B cell (primary cell): ENCODE data around the gene GCKR. TPM values are rescaled to one million over a fixed set of nuclear protein-coding genes. Genes with fewer than 3 reads are reported as not detected.

Source experiments
- ATAC-seq: fragments of 200-7000 bp; cut with Tn5 transposase; one replicate; pipeline ENCODE4 v1.10.0; 2021; ENCODE audit warnings: low read depth, mild to moderate bottlenecking, moderate number of reproducible peaks, moderate library complexity
- CTCF ChIA-PET: fragments of 350-600 bp; sonication (Branson Sonifier 250); formaldehyde crosslinking; loops from one replicate; lab custom pipeline; 2021; ENCODE audit warnings: antibody characterized with exemption, inconsistent platforms; lab: Charles Lee
- POLR2A ChIA-PET: fragments of 350-600 bp; sonication (Branson Sonifier 250); formaldehyde crosslinking; loops from one replicate; lab custom pipeline; 2021; ENCODE audit warnings: antibody characterized with exemption; lab: Charles Lee
- DNase-seq: peaks from one replicate; pipeline ENCODE4 v3.0.0; 2013
- H2AFZ ChIP-seq: 2 replicates; pipeline ENCODE4 v1.6.1; 2012; ENCODE audit warnings: mild to moderate bottlenecking, low read depth, low read length; ENCODE audit not compliant: insufficient read depth, poor library complexity, severe bottlenecking
- H3K27ac ChIP-seq, 2 donors: 1 replicate in 1 of 2; 2 replicates in 1 of 2; pipeline ENCODE4 v1.5.1; 2012 to 2013; ENCODE audit warnings: low read length in 2 of 2, mild to moderate bottlenecking in 2 of 2, moderate library complexity in 1 of 2
- H3K27me3 ChIP-seq, 4 experiments: fragments of 200-600 bp in 1 of 4; sonication (generic) in 1 of 4; replicated peaks in 1 of 4; 1 replicate in 2 of 4; 2 replicates in 2 of 4; pipeline versions ENCODE4 v1.6.1 to v1.7.0; 2013 to 2016; ENCODE audit warnings: low read length in 3 of 4, mild to moderate bottlenecking in 2 of 4, mixed read lengths in 1 of 4, moderate library complexity in 1 of 4; ENCODE audit not compliant: insufficient read depth in 4 of 4, control insufficient read depth in 3 of 4; ENCODE audit errors: control extremely low read depth in 1 of 4
- H3K36me3 ChIP-seq, 2 experiments: replicated peaks in 1 of 2; 1 replicate in 1 of 2; 2 replicates in 1 of 2; pipeline versions ENCODE4 v1.6.1 to v1.7.1; 2013; ENCODE audit warnings: low read length in 1 of 2; ENCODE audit not compliant: insufficient read depth in 2 of 2, control insufficient read depth in 1 of 2; ENCODE audit errors: control extremely low read depth in 1 of 2, extremely low read depth in 1 of 2
- H3K4me1 ChIP-seq, 2 donors: fragments of 200-600 bp in 1 of 2; sonication (generic) in 1 of 2; 1 replicate in 1 of 2; 2 replicates in 1 of 2; pipeline versions ENCODE4 v1.5.1 to v1.6.1; 2013 to 2017; ENCODE audit warnings: low read length in 2 of 2; ENCODE audit not compliant: control insufficient read depth in 2 of 2, insufficient read depth in 2 of 2
- H3K4me2 ChIP-seq: replicated peaks from 2 replicates; pipeline ENCODE3; 2012; ENCODE audit warnings: mild to moderate bottlenecking, low read depth, low read length; ENCODE audit not compliant: poor library complexity, severe bottlenecking
- H3K4me3 ChIP-seq, 5 experiments: fragments of 200-600 bp in 1 of 5; sonication (generic) in 1 of 5; 1 replicate in 3 of 5; 2 replicates in 2 of 5; pipeline versions ENCODE4 v1.5.1 to v1.7.0; 2011 to 2016; ENCODE audit warnings: low read length in 4 of 5, mild to moderate bottlenecking in 4 of 5, low read depth in 2 of 5, control low read depth in 1 of 5, moderate library complexity in 1 of 5; ENCODE audit not compliant: insufficient read depth in 1 of 5; ENCODE audit errors: control extremely low read depth in 1 of 5, extremely low read depth in 1 of 5
- H3K79me2 ChIP-seq: fragments of 200-600 bp; sonication (generic); one replicate; pipeline ENCODE4 v1.6.0; 2016; ENCODE audit warnings: low read length; ENCODE audit not compliant: control insufficient read depth, insufficient read depth
- H3K9ac ChIP-seq: fragments of 200-600 bp; sonication (generic); 2 replicates; pipeline ENCODE4 v1.6.1; 2017; ENCODE audit warnings: mild to moderate bottlenecking, low read length, moderate library complexity
- H3K9me3 ChIP-seq, 3 donors: one replicate each; pipeline versions ENCODE4 v1.6.1 to v1.7.1; 2013; ENCODE audit warnings: low read length in 2 of 3; ENCODE audit not compliant: control insufficient read depth in 2 of 3, insufficient read depth in 1 of 3; ENCODE audit errors: control extremely low read depth in 1 of 3
- H4K20me1 ChIP-seq: 2 replicates; pipeline ENCODE4 v1.6.0; 2012; ENCODE audit warnings: mild to moderate bottlenecking, low read length; ENCODE audit not compliant: insufficient read depth, control insufficient read depth, poor library complexity, severe bottlenecking
- H3K27ac Mint-ChIP-seq: one replicate; pipeline ENCODE4 v1.8.0; 2021; ENCODE audit warnings: mixed read lengths
- H3K27me3 Mint-ChIP-seq: one replicate; pipeline ENCODE4 v1.8.0; 2021; ENCODE audit warnings: mixed read lengths
- H3K4me1 Mint-ChIP-seq: one replicate; pipeline ENCODE4 v1.8.0; 2021; ENCODE audit warnings: mixed read lengths
- H3K4me3 Mint-ChIP-seq: one replicate; pipeline ENCODE4 v1.8.0; 2021; ENCODE audit warnings: mixed read lengths
- H3K9me3 Mint-ChIP-seq: one replicate; pipeline ENCODE4 v1.8.0; 2022; ENCODE audit warnings: mixed read lengths; ENCODE audit not compliant: insufficient read depth
- EZH2 ChIP-seq: IDR thresholded peaks from 2 replicates; pipeline ENCODE4 v1.6.1; 2012; ENCODE audit warnings: borderline replicate concordance, low read depth, mild to moderate bottlenecking, moderate library complexity, low read length; ENCODE audit not compliant: insufficient read depth, poor library complexity, severe bottlenecking
- WGBS: methylation state at CpG from one replicate; pipeline ENCODE4 v1.1.5; 2013; ENCODE audit warnings: missing lambda C conversion rate; ENCODE audit not compliant: insufficient coverage; 5-methylcytosine and 5-hydroxymethylcytosine counted together
- intact Hi-C: fragments of 100-400 bp; cut with micrococcal nuclease; formaldehyde crosslinking; loops from one replicate; pipeline ENCODE4 v1.10.0; 2022
- polyA plus RNA-seq: library from polyadenylated mRNA; depleted of rRNA; stranded (reverse); fragments of >200 nt; gene quantifications from 2 replicates; pipeline ENCODE4 v1.2.3, GENCODE V29; 2012
- total RNA-seq, 2 donors: library from RNA; stranded (reverse); fragments of 120-200 nt in 1 of 2; gene quantifications; 1 replicate in 1 of 2; 2 replicates in 1 of 2; pipeline versions ENCODE4 v1.2.3 to v1.2.4, GENCODE V29; 2013 to 2022
- TF ChIP-seq, protein P1 (sequence below): fragments of 200-600 bp; IDR thresholded peaks from one replicate; pipeline ENCODE4 v1.8.0; 2022; ENCODE audit warnings: antibody characterized with exemption, mild to moderate bottlenecking

Gene GCKR
- total and polyA plus RNA-seq, 2 donors (not counting 1 experiment from before 2014, with no cell fraction given), result not detected

DNA sequence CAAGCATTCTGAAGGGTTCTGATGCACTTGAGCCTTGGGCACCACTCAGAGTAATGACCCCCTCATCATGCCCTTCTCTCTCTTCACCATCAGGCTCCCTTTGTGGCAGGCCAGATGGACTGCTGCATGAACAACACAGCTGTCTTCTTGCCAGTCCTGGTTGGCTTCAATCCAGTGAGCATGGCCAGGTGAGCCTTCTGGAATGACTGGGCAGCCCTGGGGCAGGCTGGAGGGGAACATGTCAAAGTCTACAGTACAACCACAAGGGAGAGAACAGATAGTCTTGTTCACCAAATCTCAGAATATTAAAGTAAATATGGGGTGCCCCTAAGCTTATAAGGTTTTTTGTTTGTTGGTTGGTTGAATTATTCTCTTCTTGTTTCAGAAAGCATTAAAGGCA, 4.4 kb downstream of the GCKR start:
- CTCF ChIA-PET, result no interaction called here
- H3K4me1 ChIP-seq, result no peaks in the 10 kb centered on the region
- H3K4me3 Mint-ChIP-seq, result no peak overlapping the region
- no peak overlapping the region for H3K4me3 ChIP-seq
- H3K27ac ChIP-seq, result no peak overlapping the region
- peaks cover 0 to 29% (median 20%) of the 10 kb centered on the region in 4 experiments for H3K27me3 ChIP-seq
- no peaks in the 10 kb centered on the region for H3K9me3 Mint-ChIP-seq
- DNase-seq, result no peak
- H3K9me3 ChIP-seq, result no peaks in the 10 kb centered on the region
- no peaks in the 10 kb centered on the region for H3K36me3 ChIP-seq
- H3K9ac ChIP-seq, result no peak overlapping the region
- no peak overlapping the region for H2AFZ ChIP-seq
- H3K27me3 Mint-ChIP-seq, result peaks cover 43% of the 10 kb centered on the region
- H4K20me1 ChIP-seq, result no peaks in the 10 kb centered on the region
- POLR2A ChIA-PET, result no interaction called here
- H3K4me2 ChIP-seq, result no peak overlapping the region
- intact Hi-C loops, result no loop called here
- no peaks in the 10 kb centered on the region for H3K79me2 ChIP-seq
- TF ChIP-seq, protein P1, sequence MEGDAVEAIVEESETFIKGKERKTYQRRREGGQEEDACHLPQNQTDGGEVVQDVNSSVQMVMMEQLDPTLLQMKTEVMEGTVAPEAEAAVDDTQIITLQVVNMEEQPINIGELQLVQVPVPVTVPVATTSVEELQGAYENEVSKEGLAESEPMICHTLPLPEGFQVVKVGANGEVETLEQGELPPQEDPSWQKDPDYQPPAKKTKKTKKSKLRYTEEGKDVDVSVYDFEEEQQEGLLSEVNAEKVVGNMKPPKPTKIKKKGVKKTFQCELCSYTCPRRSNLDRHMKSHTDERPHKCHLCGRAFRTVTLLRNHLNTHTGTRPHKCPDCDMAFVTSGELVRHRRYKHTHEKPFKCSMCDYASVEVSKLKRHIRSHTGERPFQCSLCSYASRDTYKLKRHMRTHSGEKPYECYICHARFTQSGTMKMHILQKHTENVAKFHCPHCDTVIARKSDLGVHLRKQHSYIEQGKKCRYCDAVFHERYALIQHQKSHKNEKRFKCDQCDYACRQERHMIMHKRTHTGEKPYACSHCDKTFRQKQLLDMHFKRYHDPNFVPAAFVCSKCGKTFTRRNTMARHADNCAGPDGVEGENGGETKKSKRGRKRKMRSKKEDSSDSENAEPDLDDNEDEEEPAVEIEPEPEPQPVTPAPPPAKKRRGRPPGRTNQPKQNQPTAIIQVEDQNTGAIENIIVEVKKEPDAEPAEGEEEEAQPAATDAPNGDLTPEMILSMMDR, result no peak
- no peak for TF ChIP-seq EZH2
- no peaks in the 10 kb centered on the region for H3K4me1 Mint-ChIP-seq
- no peak overlapping the region for H3K27ac Mint-ChIP-seq
- ATAC-seq, result no peak

DNA sequence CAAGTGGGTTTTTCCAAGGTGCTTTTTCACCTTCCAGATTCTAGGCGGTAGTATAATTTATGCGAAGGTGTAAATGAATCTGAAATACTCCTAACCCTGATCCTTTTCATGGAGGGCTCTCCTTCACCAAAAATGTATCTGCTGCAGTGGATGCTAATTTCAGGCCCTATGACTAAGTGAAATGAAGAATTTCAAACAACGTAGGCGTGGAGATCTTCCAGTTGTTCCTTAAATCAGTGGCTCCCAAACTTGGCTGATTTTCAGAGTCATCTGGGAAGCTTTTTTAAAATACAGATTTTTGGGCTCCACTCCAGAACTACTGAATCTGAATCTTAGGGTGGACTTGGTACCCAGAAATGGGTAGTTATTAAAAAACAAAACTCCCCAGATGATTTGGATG, 5.5 kb downstream of the GCKR start:
- CTCF ChIA-PET, result no interaction called here
- 89% methylated on average over 2 of the region's 4 CpGs for WGBS

More for the DNA sequence above, 5.5 kb downstream of the GCKR start:
- Mint-ChIP-seq H3K9me3 (no peaks in the 10 kb centered on the region), H3K27ac (no peak overlapping the region), H3K4me1 (no peaks in the 10 kb centered on the region), H3K27me3 (peaks cover 39% of the 10 kb centered on the region), H3K4me3 (no peak overlapping the region)
- no peak overlapping the region for H3K4me2 ChIP-seq
- H3K27me3 ChIP-seq, result peaks cover 0 to 18% (median 10%) of the 10 kb centered on the region in 4 experiments
- DNase-seq (no peak), ATAC-seq (no peak)
- no peak overlapping the region for H3K4me3 ChIP-seq
- no peak overlapping the region for H3K27ac ChIP-seq
- H3K36me3 ChIP-seq, result no peaks in the 10 kb centered on the region
- H3K9me3 ChIP-seq, result no peaks in the 10 kb centered on the region
- no peak overlapping the region for H2AFZ ChIP-seq
- POLR2A ChIA-PET, result no interaction called here
- no peaks in the 10 kb centered on the region for H3K79me2 ChIP-seq
- TF ChIP-seq, protein P1, result no peak
- TF ChIP-seq EZH2, result no peak
- no peaks in the 10 kb centered on the region for H4K20me1 ChIP-seq
- no peaks in the 10 kb centered on the region for H3K4me1 ChIP-seq
- H3K9ac ChIP-seq, result no peak overlapping the region
- intact Hi-C loops, result no loop called here
